HG03045 (cell line): ENCODE data around the gene APOBEC3C.
"Not testable (repeated sequence)": the region's sequence is repeated elsewhere in the genome, so short reads cannot be mapped to it uniquely, and the experiment has no call there.

Experiments used
- ATAC-seq: cut with Tn5 transposase; IDR thresholded peaks from one replicate; pipeline ENCODE4 v1.9.1; 2021; ENCODE audit warnings: mild to moderate bottlenecking, moderate library complexity; ENCODE audit not compliant: unreplicated experiment

The APOBEC3C gene

GRCh38 chr22:39020021-39020651 is 6.1 kb downstream of the APOBEC3C start:
- not testable (repeated sequence) for ATAC-seq

GRCh38 chr22:39021552-39022250 is 7.6 kb downstream of the APOBEC3C start:
- ATAC-seq: no peak

- ATAC-seq: no peak
These were observed 10.7 kb downstream of the APOBEC3C start for GRCh38 chr22:39024519-39025308.

- no peak for ATAC-seq
These were observed 12.6 kb downstream of the APOBEC3C start for GRCh38 chr22:39026509-39027150.

- ATAC-seq: no peak
These were observed 13.7 kb downstream of the APOBEC3C start for GRCh38 chr22:39027717-39028116.

GRCh38 chr22:39028281-39028680 is 14.2 kb downstream of the APOBEC3C start:
- no peak for ATAC-seq

- ATAC-seq: no peak
These were observed 15.2 kb downstream of the APOBEC3C start for GRCh38 chr22:39029227-39029626.

GRCh38 chr22:39030705-39031104 is 16.6 kb downstream of the APOBEC3C start:
- no peak for ATAC-seq

GRCh38 chr22:39031434-39032295 is 17.6 kb downstream of the APOBEC3C start:
- not testable (repeated sequence) for ATAC-seq

- ATAC-seq: not testable (repeated sequence)
These were observed 23.0 kb downstream of the APOBEC3C start for GRCh38 chr22:39037071-39037470.

GRCh38 chr22:39039306-39040126 is 25.5 kb downstream of the APOBEC3C start:
- ATAC-seq: no peak

- ATAC-seq: not testable (repeated sequence)
These were observed 26.1 kb downstream of the APOBEC3C start for GRCh38 chr22:39040155-39040537.

GRCh38 chr22:39040538-39041296 is 26.7 kb downstream of the APOBEC3C start, which contains the start of gene APOBEC3F:
Gene APOBEC3F (plus strand): TSS chr22:39040864. CDS start chr22:39040961, 97 bp downstream.
- ATAC-seq: peak; percentile 82

- no peak for ATAC-seq
These were observed 27.9 kb downstream of the APOBEC3C start for GRCh38 chr22:39041908-39042307.

- ATAC-seq: not testable (repeated sequence)
These were observed 29.0 kb downstream of the APOBEC3C start for GRCh38 chr22:39043063-39043462.

- not testable (repeated sequence) for ATAC-seq
These were observed 31.1 kb downstream of the APOBEC3C start for GRCh38 chr22:39045136-39045535.

GRCh38 chr22:39049486-39049885 is 35.4 kb downstream of the APOBEC3C start:
- ATAC-seq: not testable (repeated sequence)

- not testable (repeated sequence) for ATAC-seq
These were observed 37.9 kb downstream of the APOBEC3C start for GRCh38 chr22:39051844-39052495.
